ENCODE data around the gene ARID1A. TPM values are rescaled to one million over a fixed set of nuclear protein-coding genes. Genes with fewer than 3 reads are reported as not detected.

The ARID1A gene
- total RNA-seq, 6 experiments from 2014 or later = 22.2 to 36.4 (median 29.4) TPM

DNA sequence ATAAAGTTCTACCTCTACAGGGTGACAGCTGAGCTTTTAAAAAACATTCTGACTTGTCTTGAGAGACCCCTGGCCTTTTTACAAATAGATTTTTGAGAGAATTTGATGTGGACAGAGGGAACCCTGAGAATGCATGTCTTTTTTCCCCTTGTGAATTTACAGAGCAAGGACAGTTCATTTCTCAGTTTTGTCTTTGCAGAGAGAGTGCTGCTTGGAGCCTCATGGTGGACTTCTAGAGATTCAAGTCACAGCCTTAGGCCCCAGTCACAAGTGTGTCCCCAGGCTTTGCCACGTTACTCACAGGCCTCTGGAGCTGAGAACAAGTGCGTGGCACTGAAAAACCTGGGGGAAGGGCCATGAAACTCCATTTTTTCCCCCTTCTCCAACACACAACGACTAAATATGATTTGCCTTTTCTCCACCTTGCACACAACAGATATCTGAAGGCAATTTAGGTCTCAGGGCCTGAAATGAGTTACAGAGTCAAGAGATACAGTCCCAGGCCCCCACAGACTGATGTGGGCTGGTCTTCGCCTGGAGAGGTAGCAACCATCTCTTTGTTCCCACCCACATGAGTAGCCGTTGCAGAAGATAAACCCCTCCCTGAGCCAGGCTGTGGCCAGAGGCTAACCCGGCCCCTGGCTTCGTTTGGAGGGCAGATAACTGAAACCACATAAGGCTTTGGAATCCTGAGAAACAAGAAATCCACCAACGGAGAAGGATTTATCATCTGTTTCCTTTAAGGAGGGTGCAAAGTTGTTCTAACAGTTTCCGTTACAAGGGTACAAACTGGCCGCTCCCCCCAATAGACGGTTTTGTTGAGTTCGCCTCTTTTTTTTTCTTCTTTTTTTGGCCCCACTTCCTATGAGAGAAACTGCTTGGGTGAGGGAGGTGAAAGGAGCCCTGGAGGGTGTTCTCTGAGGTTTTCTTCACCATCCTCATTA is 90.9 kb downstream of the ARID1A start:
- Histone ChIP-seq H3K4me1 (peaks cover 0 to 58% (median 30%) of the 10 kb centered on the region in 4 donors), H3K9me3 (no peaks in the 10 kb centered on the region), H3K4me3 (peak overlapping the region; percentile 65 to 84 (median 76)), H3K27ac (peak overlapping the region; percentile 97 to 100 (median 100)), H3K36me3 (no peaks in the 10 kb centered on the region), H3K27me3 (no peaks in the 10 kb centered on the region)
- TF ChIP-seq, protein P1, sequence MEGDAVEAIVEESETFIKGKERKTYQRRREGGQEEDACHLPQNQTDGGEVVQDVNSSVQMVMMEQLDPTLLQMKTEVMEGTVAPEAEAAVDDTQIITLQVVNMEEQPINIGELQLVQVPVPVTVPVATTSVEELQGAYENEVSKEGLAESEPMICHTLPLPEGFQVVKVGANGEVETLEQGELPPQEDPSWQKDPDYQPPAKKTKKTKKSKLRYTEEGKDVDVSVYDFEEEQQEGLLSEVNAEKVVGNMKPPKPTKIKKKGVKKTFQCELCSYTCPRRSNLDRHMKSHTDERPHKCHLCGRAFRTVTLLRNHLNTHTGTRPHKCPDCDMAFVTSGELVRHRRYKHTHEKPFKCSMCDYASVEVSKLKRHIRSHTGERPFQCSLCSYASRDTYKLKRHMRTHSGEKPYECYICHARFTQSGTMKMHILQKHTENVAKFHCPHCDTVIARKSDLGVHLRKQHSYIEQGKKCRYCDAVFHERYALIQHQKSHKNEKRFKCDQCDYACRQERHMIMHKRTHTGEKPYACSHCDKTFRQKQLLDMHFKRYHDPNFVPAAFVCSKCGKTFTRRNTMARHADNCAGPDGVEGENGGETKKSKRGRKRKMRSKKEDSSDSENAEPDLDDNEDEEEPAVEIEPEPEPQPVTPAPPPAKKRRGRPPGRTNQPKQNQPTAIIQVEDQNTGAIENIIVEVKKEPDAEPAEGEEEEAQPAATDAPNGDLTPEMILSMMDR (IDR thresholded peaks at IDR 0.05) = no peak
- TF ChIP-seq POLR2A (IDR thresholded peaks at IDR 0.05) = peak; percentile 80
- ATAC-seq (peak; percentile 38 to 63 (median 58)), DNase-seq (peak; percentile 65 to 87 (median 82))
- 3% methylated on average over 12 of the region's 12 CpGs for WGBS (ENCODE audit: insufficient coverage, low coverage, low lambda C conversion rate, missing lambda C conversion rate)
- intact Hi-C loops (cut with DNase I) = loop anchor here in 1 of 2 donors (10.0 kb wide), 1 partner anchor 82 kb away; no protein-coding TSS in a partner anchor

DNA sequence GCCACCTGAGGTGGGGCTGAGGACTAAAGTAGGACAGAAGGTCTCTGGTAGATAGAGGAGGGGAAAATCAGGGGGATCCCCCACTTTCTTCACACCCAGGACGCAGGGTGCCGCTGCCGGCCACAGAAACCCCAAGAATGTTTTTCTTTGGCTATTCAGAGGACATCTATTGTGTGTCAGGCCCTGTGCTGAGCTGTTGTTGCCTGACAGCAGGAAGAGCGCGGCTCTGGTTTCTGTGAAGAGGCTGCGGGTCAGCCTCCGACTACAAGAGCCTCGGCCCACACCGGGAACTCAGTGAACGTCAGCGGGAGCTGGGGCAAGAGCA is 91.5 kb downstream of the ARID1A start:
- intact Hi-C loops (cut with DNase I) = loop anchor here in 1 of 2 donors (10.0 kb wide), 1 partner anchor 83 kb away; no protein-coding TSS in a partner anchor
- H3K9me3 ChIP-seq = no peaks in the 10 kb centered on the region
- peak overlapping the region; percentile 97 to 100 (median 100) for H3K27ac ChIP-seq
- ATAC-seq = peak; percentile 4 to 17 (median 12)
- peaks cover 0 to 52% (median 27%) of the 10 kb centered on the region in 4 donors for H3K4me1 ChIP-seq
- H3K27me3 ChIP-seq = no peaks in the 10 kb centered on the region
- H3K36me3 ChIP-seq = no peaks in the 10 kb centered on the region
- H3K4me3 ChIP-seq = peak overlapping the region; percentile 65 to 84 (median 76)
- no peak for DNase-seq
- WGBS (ENCODE audit: insufficient coverage, low coverage, low lambda C conversion rate, missing lambda C conversion rate) = 0% methylated on average over 4 of the region's 11 CpGs
- TF ChIP-seq, protein P1 (IDR thresholded peaks at IDR 0.05) = no peak
- TF ChIP-seq POLR2A (IDR thresholded peaks at IDR 0.05) = no peak

DNA sequence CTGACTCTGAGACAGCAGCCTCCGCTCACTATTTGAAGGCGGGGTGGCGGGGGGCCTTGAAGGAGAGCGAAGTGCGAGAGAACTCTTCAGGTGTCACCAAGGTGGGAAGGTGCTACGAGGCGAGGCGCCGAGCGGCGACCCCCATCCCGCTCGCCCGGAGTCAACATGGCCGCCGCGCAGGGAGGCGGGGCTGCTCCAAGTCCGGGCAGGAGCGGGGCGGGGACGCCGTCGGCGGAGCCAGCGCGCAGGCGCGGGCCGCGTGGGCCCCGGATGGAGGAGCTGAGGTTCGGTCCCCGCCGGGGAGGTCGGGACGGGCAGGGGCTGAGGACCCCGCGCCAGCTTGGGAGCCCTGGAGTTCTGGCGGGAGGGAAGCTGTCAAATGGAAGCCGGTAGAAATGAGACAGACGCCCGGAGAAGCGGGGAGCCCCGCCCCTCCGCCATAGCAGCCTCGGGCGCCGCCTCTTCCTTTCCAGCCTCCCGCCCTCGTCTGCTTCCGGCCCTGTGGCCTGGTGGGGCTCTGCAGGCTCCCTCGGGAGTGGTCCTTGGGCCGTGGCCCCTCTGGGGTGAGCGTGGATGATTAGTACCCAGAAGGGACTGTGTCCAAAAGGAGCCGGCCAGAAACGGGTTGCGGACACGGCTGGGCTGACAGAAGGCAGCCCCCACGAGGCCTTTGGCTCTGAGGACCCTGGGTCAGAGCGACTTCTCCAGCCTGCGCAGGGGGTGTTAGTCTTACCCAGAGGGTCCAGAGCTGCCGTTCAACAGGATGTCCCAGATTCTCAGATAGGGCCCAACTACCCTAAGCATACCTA is 92.1 kb downstream of the ARID1A start, which contains the start of gene PIGV:
TSS of gene PIGV (plus strand) at position 245 of the 809 bp plus-strand sequence. CDS start 2,866 bp downstream, outside the sequence.
- H3K27ac ChIP-seq = peak within 1 kb of the TSS; percentile 97 to 100 (median 100)
- peaks cover 0 to 46% (median 24%) of the 10 kb centered on the region in 4 donors for H3K4me1 ChIP-seq
- 0% methylated on average over 17 of the region's 63 CpGs for WGBS (ENCODE audit: insufficient coverage, low coverage, low lambda C conversion rate, missing lambda C conversion rate)
- TF ChIP-seq, protein P1 (IDR thresholded peaks at IDR 0.05) = peak in 2 of 4 donors; percentile 8 to 26
- peak; percentile 80 for TF ChIP-seq POLR2A (IDR thresholded peaks at IDR 0.05)
- peak; percentile 90 to 91 (median 90) for DNase-seq
- no peaks in the 10 kb centered on the region for H3K36me3 ChIP-seq
- no peaks in the 10 kb centered on the region for H3K9me3 ChIP-seq
- peak within 1 kb of the TSS; percentile 65 to 84 (median 76) for H3K4me3 ChIP-seq
- ATAC-seq = peak; percentile 67 to 77 (median 71)
- intact Hi-C loops (cut with DNase I) = loop anchor here in 1 of 2 donors (10.0 kb wide), 1 partner anchor 83 kb away; no protein-coding TSS in a partner anchor
- no peaks in the 10 kb centered on the region for H3K27me3 ChIP-seq

DNA sequence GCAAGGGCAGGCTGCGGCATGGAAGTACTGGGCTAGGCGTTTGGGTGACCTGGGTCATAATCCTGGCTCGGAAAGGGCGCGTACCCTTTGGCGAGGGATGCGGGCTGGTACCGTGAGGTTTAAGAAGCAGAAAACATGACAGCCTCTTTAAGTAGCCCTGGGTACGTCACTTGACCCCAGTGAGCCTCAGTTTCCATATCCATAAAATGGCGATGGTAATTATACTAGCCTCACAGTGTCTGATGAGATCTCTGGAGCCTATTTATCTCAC is 92.6 kb downstream of the ARID1A start:
- ATAC-seq = no peak
- intact Hi-C loops (cut with DNase I) = loop anchor here in 1 of 2 donors (10.0 kb wide), 1 partner anchor 84 kb away; no protein-coding TSS in a partner anchor
- WGBS (ENCODE audit: insufficient coverage, low coverage, low lambda C conversion rate, missing lambda C conversion rate) = 0% methylated on average over 5 of the region's 10 CpGs

More for the DNA sequence above, 92.6 kb downstream of the ARID1A start:
- Histone ChIP-seq H3K4me1 (peaks cover 0 to 45% (median 23%) of the 10 kb centered on the region in 4 donors), H3K9me3 (no peaks in the 10 kb centered on the region), H3K27ac (peak overlapping the region; percentile 97 to 100 (median 100)), H3K4me3 (peak overlapping the region; percentile 65 to 84 (median 76)), H3K27me3 (no peaks in the 10 kb centered on the region), H3K36me3 (no peaks in the 10 kb centered on the region)
- TF ChIP-seq, protein P1 (IDR thresholded peaks at IDR 0.05) = no peak
- no peak for TF ChIP-seq POLR2A (IDR thresholded peaks at IDR 0.05)
- DNase-seq = no peak

Data from right lobe of liver (tissue), 6 donors.